Fibroblast of lung (primary cell): ENCODE results near the gene MT1B. TPM values are rescaled to one million over a fixed set of nuclear protein-coding genes. Genes with fewer than 3 reads are reported as not detected.
"Not testable (repeated sequence)": the region's sequence is repeated elsewhere in the genome, so short reads cannot be mapped to it uniquely, and the experiment has no call there.

Experiments used
- DNase-seq, 2 donors: peaks; one replicate each; pipeline versions ENCODE4 v3.0.0 to v3.0.0-alpha.2; 2010; ENCODE audit warnings: low read depth in 2 of 2
- H2AFZ ChIP-seq: 2 replicates; pipeline ENCODE4 v1.5.1; 2012; ENCODE audit warnings: low read length, control low read depth, inconsistent platforms
- H3K27ac ChIP-seq: 2 replicates; pipeline ENCODE4 v1.5.1; 2011; ENCODE audit warnings: low read length, control low read depth; ENCODE audit not compliant: insufficient read depth
- H3K27me3 ChIP-seq: 2 replicates; pipeline ENCODE4 v1.5.1; 2011; ENCODE audit warnings: mild to moderate bottlenecking, low read length; ENCODE audit not compliant: control insufficient read depth, insufficient read depth
- H3K36me3 ChIP-seq: 2 replicates; pipeline ENCODE4 v1.5.1; 2011; ENCODE audit warnings: low read length; ENCODE audit not compliant: control insufficient read depth, insufficient read depth
- H3K4me1 ChIP-seq: 2 replicates; pipeline ENCODE4 v1.5.1; 2011; ENCODE audit warnings: low read length; ENCODE audit not compliant: control insufficient read depth, insufficient read depth; ENCODE audit errors: extremely low read depth
- H3K4me2 ChIP-seq: 2 replicates; pipeline ENCODE4 v1.5.1; 2011; ENCODE audit warnings: low read length, control low read depth; ENCODE audit not compliant: insufficient read depth; ENCODE audit errors: extremely low read depth
- H3K4me3 ChIP-seq, 4 experiments: fragments of 200-600 bp in 1 of 4; sonication (generic) in 1 of 4; replicated peaks in 1 of 4; 2 replicates each; pipeline ENCODE4 v1.5.1; 2011 to 2016; ENCODE audit warnings: low read length in 4 of 4, low read depth in 3 of 4, mild to moderate bottlenecking in 3 of 4, control low read depth in 2 of 4, inconsistent platforms in 1 of 4, mixed read lengths in 1 of 4; ENCODE audit not compliant: insufficient read depth in 1 of 4; ENCODE audit errors: control extremely low read depth in 1 of 4
- H3K79me2 ChIP-seq: 2 replicates; pipeline ENCODE4 v1.5.1; 2012; ENCODE audit warnings: mild to moderate bottlenecking, low read length, inconsistent platforms; ENCODE audit not compliant: control insufficient read depth, insufficient read depth
- H3K9ac ChIP-seq: 2 replicates; pipeline ENCODE4 v1.5.1; 2011; ENCODE audit warnings: mild to moderate bottlenecking, low read length, control low read depth; ENCODE audit not compliant: insufficient read depth
- H3K9me3 ChIP-seq: 2 replicates; pipeline ENCODE4 v1.5.1; 2012; ENCODE audit warnings: low read depth, low read length; ENCODE audit not compliant: control insufficient read depth, insufficient read depth
- H4K20me1 ChIP-seq: 2 replicates; pipeline ENCODE4 v1.5.1; 2011; ENCODE audit warnings: low read length; ENCODE audit not compliant: control insufficient read depth, insufficient read depth; ENCODE audit errors: extremely low read depth
- EZH2 ChIP-seq: IDR thresholded peaks from 2 replicates; pipeline ENCODE4 v1.5.1; 2012; ENCODE audit warnings: low read length, control low read depth, mild to moderate bottlenecking; ENCODE audit errors: missing control alignments
- polyA plus RNA-seq, 2 donors: library from polyadenylated mRNA; depleted of rRNA in 1 of 2; stranded (reverse) in 1 of 2; unstranded in 1 of 2; fragments of >200 nt; gene quantifications; 2 replicates each; pipeline ENCODE4 v1.2.1, GENCODE V29; 2011 to 2012; ENCODE audit warnings: missing spikeins in 1 of 2
- total RNA-seq: library from RNA; depleted of rRNA; stranded (reverse); fragments of >200 nt; gene quantifications from 2 replicates; pipeline ENCODE4 v1.2.1, GENCODE V29; 2014
- TF ChIP-seq, protein P1 (sequence below), 2 donors: IDR thresholded peaks in 1 of 2; conservative IDR thresholded peaks in 1 of 2; 1 replicate in 1 of 2; 2 replicates in 1 of 2; pipeline ENCODE4 v1.5.1; 2011 to 2012; ENCODE audit warnings: low read length in 2 of 2, control low read depth in 1 of 2, inconsistent platforms in 1 of 2, low read depth in 1 of 2, mild to moderate bottlenecking in 1 of 2

The MT1B gene
- total and polyA plus RNA-seq, 2 donors (not counting 1 experiment from before 2014, with no cell fraction given): not detected

GRCh38 chr16:56669005-56669839 lies 17.5 kb downstream of the MT1B start, which contains the start of gene MT1H:
MT1H (plus strand) TSS chr16:56669814; CDS start chr16:56669885, 71 bp downstream.
- Histone ChIP-seq H3K9me3 (no peaks in the 10 kb centered on the region), H3K27ac (no peak within 1 kb of the TSS), H3K4me3 (no peak within 1 kb of the TSS), H2AFZ (no peak within 1 kb of the TSS), H3K4me2 (no peak within 1 kb of the TSS), H3K4me1 (peaks cover 7% of the 10 kb centered on the region), H3K36me3 (no peaks in the 10 kb centered on the region), H3K27me3 (peaks cover 31% of the 10 kb centered on the region), H4K20me1 (no peaks in the 10 kb centered on the region), H3K9ac (no peak within 1 kb of the TSS), H3K79me2 (no peaks in the 10 kb centered on the region)
- no peak for DNase-seq
- TF ChIP-seq, protein P1, sequence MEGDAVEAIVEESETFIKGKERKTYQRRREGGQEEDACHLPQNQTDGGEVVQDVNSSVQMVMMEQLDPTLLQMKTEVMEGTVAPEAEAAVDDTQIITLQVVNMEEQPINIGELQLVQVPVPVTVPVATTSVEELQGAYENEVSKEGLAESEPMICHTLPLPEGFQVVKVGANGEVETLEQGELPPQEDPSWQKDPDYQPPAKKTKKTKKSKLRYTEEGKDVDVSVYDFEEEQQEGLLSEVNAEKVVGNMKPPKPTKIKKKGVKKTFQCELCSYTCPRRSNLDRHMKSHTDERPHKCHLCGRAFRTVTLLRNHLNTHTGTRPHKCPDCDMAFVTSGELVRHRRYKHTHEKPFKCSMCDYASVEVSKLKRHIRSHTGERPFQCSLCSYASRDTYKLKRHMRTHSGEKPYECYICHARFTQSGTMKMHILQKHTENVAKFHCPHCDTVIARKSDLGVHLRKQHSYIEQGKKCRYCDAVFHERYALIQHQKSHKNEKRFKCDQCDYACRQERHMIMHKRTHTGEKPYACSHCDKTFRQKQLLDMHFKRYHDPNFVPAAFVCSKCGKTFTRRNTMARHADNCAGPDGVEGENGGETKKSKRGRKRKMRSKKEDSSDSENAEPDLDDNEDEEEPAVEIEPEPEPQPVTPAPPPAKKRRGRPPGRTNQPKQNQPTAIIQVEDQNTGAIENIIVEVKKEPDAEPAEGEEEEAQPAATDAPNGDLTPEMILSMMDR (conservative IDR thresholded peaks at IDR 0.05 in 1 of 2, IDR thresholded peaks at IDR 0.05 in 1 of 2; ENCODE audit: low read depth in 1 of 2, low read length in 2 of 2): no peak
- no peak for TF ChIP-seq EZH2

GRCh38 chr16:56669840-56670619 lies 18.3 kb downstream of the MT1B start:
- Histone ChIP-seq H3K79me2 (no peaks in the 10 kb centered on the region), H3K9me3 (no peaks in the 10 kb centered on the region), H3K9ac (no peak overlapping the region), H3K27me3 (peaks cover 25% of the 10 kb centered on the region), H3K4me3 (no peak overlapping the region), H3K4me1 (peaks cover 7% of the 10 kb centered on the region), H4K20me1 (no peaks in the 10 kb centered on the region), H3K27ac (no peak overlapping the region), H2AFZ (no peak overlapping the region), H3K4me2 (no peak overlapping the region), H3K36me3 (no peaks in the 10 kb centered on the region)
- DNase-seq: no peak
- TF ChIP-seq, protein P1 (conservative IDR thresholded peaks at IDR 0.05 in 1 of 2, IDR thresholded peaks at IDR 0.05 in 1 of 2; ENCODE audit: low read depth in 1 of 2, low read length in 2 of 2): no peak
- no peak for TF ChIP-seq EZH2

DNA sequence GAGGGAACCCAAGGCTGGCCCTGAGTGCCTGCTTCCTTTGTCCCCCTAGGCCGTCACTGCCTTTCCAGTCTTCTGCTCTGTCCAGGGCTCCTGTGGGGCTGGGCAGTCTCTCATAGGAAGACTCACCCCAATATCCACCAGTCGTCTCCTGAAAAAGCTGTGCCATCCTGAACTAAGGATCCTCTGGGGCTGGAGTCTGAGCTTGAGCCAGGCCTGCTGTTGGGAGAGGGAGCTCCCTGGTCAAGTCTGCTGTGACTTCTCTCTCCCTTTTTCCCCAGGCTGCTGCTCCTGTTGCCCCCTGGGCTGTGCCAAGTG lies 18.9 kb downstream of the MT1B start:
- no peaks in the 10 kb centered on the region for H3K9me3 ChIP-seq
- no peak overlapping the region for H3K4me3 ChIP-seq
- peaks cover 25% of the 10 kb centered on the region for H3K27me3 ChIP-seq
- H4K20me1 ChIP-seq: no peaks in the 10 kb centered on the region
- DNase-seq: no peak
- no peaks in the 10 kb centered on the region for H3K36me3 ChIP-seq
- no peak overlapping the region for H3K9ac ChIP-seq
- no peak overlapping the region for H3K4me2 ChIP-seq
- H3K79me2 ChIP-seq: no peaks in the 10 kb centered on the region
- no peak overlapping the region for H2AFZ ChIP-seq
- no peak for TF ChIP-seq EZH2
- TF ChIP-seq, protein P1 (conservative IDR thresholded peaks at IDR 0.05 in 1 of 2, IDR thresholded peaks at IDR 0.05 in 1 of 2; ENCODE audit: low read depth in 1 of 2, low read length in 2 of 2): no peak
- no peak overlapping the region for H3K27ac ChIP-seq
- H3K4me1 ChIP-seq: peaks cover 7% of the 10 kb centered on the region

- not testable (repeated sequence) for H3K4me3 ChIP-seq, H3K27ac ChIP-seq, H3K9me3 ChIP-seq, H3K9ac ChIP-seq, H3K4me1 ChIP-seq, H3K79me2 ChIP-seq, H4K20me1 ChIP-seq, H3K36me3 ChIP-seq, H3K4me2 ChIP-seq, H2AFZ ChIP-seq
- H3K27me3 ChIP-seq: peaks cover 25% of the 10 kb centered on the region
- peak in 1 of 2 donors; percentile 64 for DNase-seq
Measured at GRCh38 chr16:56671691-56672090, 20.0 kb downstream of the MT1B start.
